ENCODE data around the gene FXYD3. TPM values are rescaled to one million over a fixed set of nuclear protein-coding genes. Genes with fewer than 3 reads are reported as not detected.

The FXYD3 gene
- total and polyA plus RNA-seq, 2 of the 13 experiments (the other 11 are each of a cell fraction or from before 2014, with no cell fraction given), result 4.9 TPM; not detected in 1

GRCh38 chr19:35124098-35125060, 8.8 kb downstream of the FXYD3 start:
- FAIRE-seq (no peak), ATAC-seq (no peak), DNase-seq (ENCODE audit: low spot score) (no peak)
- Histone ChIP-seq H3K4me1 (ENCODE audit: insufficient read depth, low read length) (peaks cover 88% of the 10 kb centered on the region), H2AFZ (ENCODE audit: low read length) (no peak overlapping the region), H3K4me2 (ENCODE audit: low read depth, low read length) (no peak overlapping the region), H3K9ac (ENCODE audit: insufficient read depth, low read depth, low read length) (no peak overlapping the region), H3K36me3 (replicated peaks in 1 of 2; ENCODE audit: control insufficient read depth in 1 of 2, insufficient read depth in 2 of 2, low read length in 2 of 2) (no peaks in the 10 kb centered on the region), H3K27me3 (ENCODE audit: control insufficient read depth in 1 of 2, insufficient read depth in 2 of 2, low read length in 2 of 2) (no peaks in the 10 kb centered on the region), H3K79me2 (ENCODE audit: insufficient read depth, low read length) (no peaks in the 10 kb centered on the region), H4K20me1 (ENCODE audit: insufficient read depth, low read length) (no peaks in the 10 kb centered on the region), H3K9me3 (ENCODE audit: low read length) (no peaks in the 10 kb centered on the region), H3K27ac (ENCODE audit: extremely low read length, insufficient read depth, low read length) (no peak overlapping the region), H3K4me3 (replicated peaks in 1 of 3; ENCODE audit: insufficient read depth in 1 of 3, low read depth in 2 of 3, low read length in 3 of 3) (no peak overlapping the region)
- WGBS (ENCODE audit: low lambda C conversion rate), result 96% methylated on average over 42 of the region's 42 CpGs
- TF ChIP-seq ZSCAN9 (CRISPR knock-in tag; IDR thresholded peaks at IDR 0.05; ENCODE audit: borderline replicate concordance), result no peak
- peak; percentile 10; the same call in 1 of the 2 replicates for TF ChIP-seq ZNF687 (CRISPR knock-in tag; IDR thresholded peaks at IDR 0.05)
- in situ Hi-C loops (cut with HindIII; ENCODE audit: extremely low pct_ligation_motif_present, low pct_unique_long_range_greater_than_20kb), result no loop called here
- intact Hi-C loops (cut with micrococcal nuclease; ENCODE audit: unreplicated experiment), result no loop called here
- ChIA-PET POLR2A (no interaction called here), CTCF (ENCODE audit: low intra/inter-chr PET ratio, low total read pairs) (no interaction called here)
- BruUV-seq (replicated peaks), result no TSS peak
